GM19035 (cell line): ENCODE results near the gene PIGU.
"Not testable (repeated sequence)": the region's sequence is repeated elsewhere in the genome, so short reads cannot be mapped to it uniquely, and the experiment has no call there.

ENCODE experiments used
- ATAC-seq: cut with Tn5 transposase; IDR thresholded peaks from one replicate; pipeline ENCODE4 v1.9.1; 2021; ENCODE audit not compliant: unreplicated experiment

Gene PIGU

GRCh38 chr20:34516247-34517113 lies 160.4 kb downstream of the PIGU start, which contains the start of gene DYNLRB1:
DYNLRB1 (plus strand) TSS chr20:34516422; CDS start chr20:34516459, 37 bp downstream.
- ATAC-seq, result peak; percentile 68

GRCh38 chr20:34515484-34516246 lies 161.2 kb downstream of the PIGU start:
- peak; percentile 53 for ATAC-seq

DNA sequence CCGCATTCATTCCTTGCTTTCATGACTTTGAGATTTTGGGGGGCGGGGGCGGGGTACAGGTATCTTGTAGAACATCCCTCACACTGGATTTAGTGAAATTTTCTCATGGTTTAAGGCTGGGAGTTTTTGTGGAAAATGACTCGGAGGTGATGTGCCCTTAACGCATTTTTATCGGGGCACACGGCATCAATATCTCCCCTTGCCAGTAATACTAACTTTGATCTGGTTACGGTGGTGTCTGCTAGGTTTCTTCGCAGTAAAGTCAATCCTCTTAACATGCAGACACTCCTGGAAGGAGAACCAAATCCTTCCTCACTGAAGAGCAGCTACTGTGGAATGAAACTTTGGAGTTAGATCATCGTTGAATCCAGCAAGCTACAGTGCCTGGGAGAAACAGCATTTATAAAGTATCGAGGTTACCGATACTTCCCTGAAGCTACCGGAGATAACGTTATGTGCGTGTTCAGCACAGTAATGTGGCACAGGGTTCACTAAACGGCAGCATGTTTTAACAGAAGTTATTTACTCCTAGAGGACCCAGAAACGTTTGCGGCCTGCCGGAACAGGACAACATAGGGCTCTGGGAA lies 161.9 kb downstream of the PIGU start:
- ATAC-seq, result no peak

GRCh38 chr20:34514034-34514433 lies 162.9 kb downstream of the PIGU start:
- not testable (repeated sequence) for ATAC-seq

GRCh38 chr20:34512955-34513419 lies 163.9 kb downstream of the PIGU start:
- no peak for ATAC-seq

DNA sequence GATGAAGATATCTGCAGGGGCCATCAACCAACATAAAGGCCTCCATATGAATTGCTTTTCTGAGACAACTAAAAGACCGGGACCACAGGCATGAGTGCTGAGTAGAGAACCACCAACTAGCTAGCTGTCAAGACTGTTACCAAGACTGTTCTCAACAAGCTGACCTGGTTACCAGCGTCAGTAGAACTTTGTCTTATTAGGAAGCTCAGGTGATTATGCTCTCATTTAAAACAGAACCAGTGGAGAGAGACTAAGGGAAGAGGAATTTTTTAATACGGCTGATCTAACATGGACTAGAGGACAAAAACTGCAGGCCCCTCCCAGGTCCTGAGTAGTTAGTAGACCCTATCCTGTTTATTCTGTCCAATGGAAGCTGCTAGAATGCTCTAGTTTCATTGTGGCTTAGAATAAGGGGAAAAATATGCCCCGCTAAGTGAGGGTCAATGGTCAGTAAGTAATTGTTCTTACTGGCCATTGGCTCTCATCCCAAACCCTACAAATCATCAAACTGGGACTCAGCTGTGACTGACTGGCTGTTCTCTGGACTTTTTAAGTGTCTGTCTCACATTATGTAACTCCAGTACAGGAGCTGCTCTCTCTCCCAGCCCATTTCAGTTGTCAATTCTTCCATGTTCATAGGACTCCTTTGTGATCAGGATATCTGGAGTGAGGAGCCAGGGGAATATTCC lies 164.5 kb downstream of the PIGU start:
- no peak for ATAC-seq

DNA sequence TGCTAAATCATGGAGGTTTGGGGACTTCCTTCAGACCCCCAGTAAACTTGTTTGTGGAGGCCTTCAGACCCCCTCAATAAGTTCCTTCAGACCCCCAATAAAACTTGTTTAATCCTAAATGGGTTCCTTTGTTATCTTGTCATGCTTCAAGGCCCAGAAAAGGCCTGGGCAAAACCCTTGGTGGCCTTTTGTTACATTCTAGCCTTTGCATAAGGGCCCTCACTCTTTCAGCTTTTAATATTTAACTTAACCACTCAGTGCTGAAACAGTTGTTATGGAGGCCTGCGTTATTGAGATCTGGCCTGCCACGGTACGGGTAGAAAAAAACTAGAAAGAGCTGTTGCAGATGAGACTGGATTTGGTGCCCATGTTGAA lies 165.0 kb downstream of the PIGU start:
- ATAC-seq, result no peak

DNA sequence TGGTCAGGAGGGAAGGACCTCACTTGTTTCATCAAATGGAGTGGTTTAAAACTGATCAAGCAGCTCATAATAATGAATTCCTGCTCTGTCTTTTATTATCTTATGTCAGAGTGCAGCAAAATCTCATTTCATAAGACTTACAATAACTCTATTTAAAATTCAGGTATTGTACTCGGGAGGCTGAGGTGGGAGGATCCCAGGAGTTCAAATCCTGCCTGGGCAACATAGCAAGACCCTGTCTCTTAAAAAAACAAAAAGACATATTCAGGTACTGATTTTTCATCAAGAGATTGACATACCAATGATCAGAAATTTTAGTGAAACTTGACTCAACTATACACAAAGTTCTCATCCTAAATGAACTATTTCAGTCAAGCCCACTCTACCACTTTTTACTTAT lies 166.3 kb downstream of the PIGU start:
- no peak for ATAC-seq
